HepG2 (cell line): Measurements from ENCODE around the gene ACAP1. TPM values are rescaled to one million over a fixed set of nuclear protein-coding genes. Genes with fewer than 3 reads are reported as not detected.
A peak's percentile ranks its signal among the peaks of the same experiment; 100 is the strongest.

Experiments
- PHF8 ChIP-seq: sonication (generic); formaldehyde crosslinking; IDR thresholded peaks from 2 replicates; pipeline ENCODE4 v1.5.0; 2020; ENCODE audit warnings: missing genetic modification reagents
- SALL1 ChIP-seq: sonication (generic); formaldehyde crosslinking; IDR thresholded peaks from 2 replicates; pipeline ENCODE4 v1.8.0; 2022; ENCODE audit warnings: mild to moderate bottlenecking, missing genetic modification reagents
- SOX13 ChIP-seq, 3 experiments: fragments of 450-650 bp in 1 of 3; sonication (generic) in 1 of 3; formaldehyde crosslinking in 1 of 3; IDR thresholded peaks in 2 of 3; conservative IDR thresholded peaks in 1 of 3; 2 replicates each; pipeline versions ENCODE4 v1.5.0 to v1.6.1; 2016 to 2020; ENCODE audit warnings: antibody characterized with exemption in 1 of 3, mild to moderate bottlenecking in 1 of 3, missing compliant biosample characterization in 1 of 3, missing genetic modification reagents in 1 of 3, moderate library complexity in 1 of 3
- polyA plus RNA-seq, 8 experiments: library from polyadenylated mRNA; depleted of rRNA in 3 of 8; stranded (reverse) in 7 of 8; unstranded in 1 of 8; fragments of >200 nt; fragmentation: Illumina TruSeq in 4 of 8; extraction: Trizol in 4 of 8; gene quantifications; 2 replicates each; pipeline versions ENCODE4 v1.2.1 to v1.2.3, GENCODE V29; 2011 to 2016; ENCODE audit warnings: low read depth in 4 of 8, missing spikeins in 1 of 8, mixed read lengths in 1 of 8; ENCODE audit not compliant: insufficient read depth in 1 of 8
- total RNA-seq, 5 experiments: library from RNA; depleted of rRNA; stranded (reverse); fragments of >200 nt; fragmentation: Illumina TruSeq; extraction: Trizol; gene quantifications; 2 replicates each; pipeline ENCODE4 v1.2.3, GENCODE V29; 2016; ENCODE audit warnings: low read depth in 1 of 5
- TF ChIP-seq, protein P1 (sequence below), 2 experiments: fragments of 450-650 bp in 1 of 2; sonication (generic) in 1 of 2; formaldehyde crosslinking in 1 of 2; IDR thresholded peaks; 2 replicates each; pipeline versions ENCODE4 v1.6.1 to v1.8.0; 2016 to 2022; ENCODE audit warnings: antibody characterized with exemption in 1 of 2, mild to moderate bottlenecking in 1 of 2, missing genetic modification reagents in 1 of 2
- TF ChIP-seq, protein P2 (sequence below): sonication (generic); formaldehyde crosslinking; IDR thresholded peaks from 2 replicates; pipeline ENCODE4 v1.4.0; 2020; ENCODE audit warnings: mild to moderate bottlenecking, missing genetic modification reagents, borderline replicate concordance
- TF ChIP-seq, protein P3 (sequence below): sonication (generic); formaldehyde crosslinking; IDR thresholded peaks from 2 replicates; pipeline ENCODE4 v1.9.0; 2022; ENCODE audit warnings: missing genetic modification reagents, mild to moderate bottlenecking, borderline replicate concordance
- TF ChIP-seq, protein P4 (sequence below): sonication (generic); formaldehyde crosslinking; IDR thresholded peaks from 2 replicates; pipeline ENCODE4 v1.4.0; 2020; ENCODE audit warnings: missing genetic modification reagents

Gene ACAP1
- total and polyA plus RNA-seq, 2 of the 13 experiments (the other 11 are each of a cell fraction or from before 2014, with no cell fraction given) = 1.3 to 2.5 TPM

DNA sequence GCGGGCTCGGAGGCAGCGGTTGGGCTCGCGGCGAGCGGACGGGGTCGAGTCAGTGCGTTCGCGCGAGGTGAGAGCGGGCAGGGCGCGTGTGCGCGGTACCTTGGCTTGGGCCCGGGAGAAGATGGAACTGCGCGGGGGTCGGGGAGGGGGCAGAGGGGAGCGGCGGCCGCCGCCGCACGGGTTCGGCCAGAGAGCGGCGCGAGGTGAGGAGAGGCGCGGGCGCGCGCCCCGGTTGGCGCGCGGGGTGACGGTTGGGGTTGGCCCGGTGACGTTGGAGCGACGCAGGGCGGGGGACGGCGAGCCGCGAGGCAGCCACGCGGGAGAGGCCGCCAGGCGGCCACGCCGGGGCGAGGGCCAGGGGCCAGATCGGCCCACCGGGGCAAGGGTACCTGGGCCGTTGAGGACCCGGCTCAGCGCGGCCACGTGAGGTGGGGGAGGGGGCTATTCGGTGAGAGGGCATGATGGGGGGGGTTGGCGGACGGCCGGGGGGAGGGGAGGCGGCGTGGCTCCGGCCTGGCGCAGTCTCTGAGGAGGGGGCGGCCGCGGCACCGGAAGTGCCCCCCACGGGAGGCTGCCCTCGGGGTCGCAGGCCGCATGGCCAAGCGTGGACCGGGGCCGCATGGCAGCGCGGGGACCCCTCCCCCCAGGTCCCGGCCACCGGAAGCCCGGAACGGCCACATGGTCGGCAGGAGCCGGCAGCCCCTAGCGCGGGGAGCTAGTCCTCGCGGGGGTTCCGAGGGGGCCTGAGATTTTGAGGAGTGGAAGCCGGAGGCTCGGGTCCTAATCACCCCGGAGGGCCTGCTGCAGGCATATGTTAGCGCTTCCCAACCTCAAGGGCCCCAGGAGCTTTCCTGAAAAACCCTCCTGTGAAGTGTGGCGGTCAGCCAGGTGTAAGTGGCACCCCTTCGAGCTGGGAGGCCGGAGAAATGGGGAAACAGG is 28.4 kb upstream of the ACAP1 start (continued):
- TF ChIP-seq, protein P1, sequence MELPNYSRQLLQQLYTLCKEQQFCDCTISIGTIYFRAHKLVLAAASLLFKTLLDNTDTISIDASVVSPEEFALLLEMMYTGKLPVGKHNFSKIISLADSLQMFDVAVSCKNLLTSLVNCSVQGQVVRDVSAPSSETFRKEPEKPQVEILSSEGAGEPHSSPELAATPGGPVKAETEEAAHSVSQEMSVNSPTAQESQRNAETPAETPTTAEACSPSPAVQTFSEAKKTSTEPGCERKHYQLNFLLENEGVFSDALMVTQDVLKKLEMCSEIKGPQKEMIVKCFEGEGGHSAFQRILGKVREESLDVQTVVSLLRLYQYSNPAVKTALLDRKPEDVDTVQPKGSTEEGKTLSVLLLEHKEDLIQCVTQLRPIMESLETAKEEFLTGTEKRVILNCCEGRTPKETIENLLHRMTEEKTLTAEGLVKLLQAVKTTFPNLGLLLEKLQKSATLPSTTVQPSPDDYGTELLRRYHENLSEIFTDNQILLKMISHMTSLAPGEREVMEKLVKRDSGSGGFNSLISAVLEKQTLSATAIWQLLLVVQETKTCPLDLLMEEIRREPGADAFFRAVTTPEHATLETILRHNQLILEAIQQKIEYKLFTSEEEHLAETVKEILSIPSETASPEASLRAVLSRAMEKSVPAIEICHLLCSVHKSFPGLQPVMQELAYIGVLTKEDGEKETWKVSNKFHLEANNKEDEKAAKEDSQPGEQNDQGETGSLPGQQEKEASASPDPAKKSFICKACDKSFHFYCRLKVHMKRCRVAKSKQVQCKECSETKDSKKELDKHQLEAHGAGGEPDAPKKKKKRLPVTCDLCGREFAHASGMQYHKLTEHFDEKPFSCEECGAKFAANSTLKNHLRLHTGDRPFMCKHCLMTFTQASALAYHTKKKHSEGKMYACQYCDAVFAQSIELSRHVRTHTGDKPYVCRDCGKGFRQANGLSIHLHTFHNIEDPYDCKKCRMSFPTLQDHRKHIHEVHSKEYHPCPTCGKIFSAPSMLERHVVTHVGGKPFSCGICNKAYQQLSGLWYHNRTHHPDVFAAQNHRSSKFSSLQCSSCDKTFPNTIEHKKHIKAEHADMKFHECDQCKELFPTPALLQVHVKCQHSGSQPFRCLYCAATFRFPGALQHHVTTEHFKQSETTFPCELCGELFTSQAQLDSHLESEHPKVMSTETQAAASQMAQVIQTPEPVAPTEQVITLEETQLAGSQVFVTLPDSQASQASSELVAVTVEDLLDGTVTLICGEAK (IDR thresholded peaks at IDR 0.05) = no peak
- TF ChIP-seq, protein P1 (CRISPR knock-in tag; IDR thresholded peaks at IDR 0.05) = peak; percentile 34; the same call in 1 of the 2 replicates
- 0 out of 2 replicates have a peak, but pooled peaks have one; percentile 34 for TF ChIP-seq SALL1 (CRISPR knock-in tag)
- TF ChIP-seq, protein P2, sequence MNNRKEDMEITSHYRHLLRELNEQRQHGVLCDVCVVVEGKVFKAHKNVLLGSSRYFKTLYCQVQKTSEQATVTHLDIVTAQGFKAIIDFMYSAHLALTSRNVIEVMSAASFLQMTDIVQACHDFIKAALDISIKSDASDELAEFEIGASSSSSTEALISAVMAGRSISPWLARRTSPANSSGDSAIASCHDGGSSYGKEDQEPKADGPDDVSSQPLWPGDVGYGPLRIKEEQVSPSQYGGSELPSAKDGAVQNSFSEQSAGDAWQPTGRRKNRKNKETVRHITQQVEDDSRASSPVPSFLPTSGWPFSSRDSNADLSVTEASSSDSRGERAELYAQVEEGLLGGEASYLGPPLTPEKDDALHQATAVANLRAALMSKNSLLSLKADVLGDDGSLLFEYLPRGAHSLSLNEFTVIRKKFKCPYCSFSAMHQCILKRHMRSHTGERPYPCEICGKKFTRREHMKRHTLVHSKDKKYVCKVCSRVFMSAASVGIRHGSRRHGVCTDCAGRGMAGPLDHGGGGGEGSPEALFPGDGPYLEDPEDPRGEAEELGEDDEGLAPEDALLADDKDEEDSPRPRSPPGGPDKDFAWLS (CRISPR knock-in tag) = 0 out of 2 replicates have a peak, but pooled peaks have one; percentile 55
- no peak for TF ChIP-seq SOX13 (IDR thresholded peaks at IDR 0.05)
- TF ChIP-seq SOX13 (CRISPR knock-in tag; conservative IDR thresholded peaks at IDR 0.05 in 1 of 2, IDR thresholded peaks at IDR 0.05 in 1 of 2) = 0 out of 4 replicates have a peak, but pooled peaks of 1 of the 2 experiments have one; percentile 8
- TF ChIP-seq, protein P3, sequence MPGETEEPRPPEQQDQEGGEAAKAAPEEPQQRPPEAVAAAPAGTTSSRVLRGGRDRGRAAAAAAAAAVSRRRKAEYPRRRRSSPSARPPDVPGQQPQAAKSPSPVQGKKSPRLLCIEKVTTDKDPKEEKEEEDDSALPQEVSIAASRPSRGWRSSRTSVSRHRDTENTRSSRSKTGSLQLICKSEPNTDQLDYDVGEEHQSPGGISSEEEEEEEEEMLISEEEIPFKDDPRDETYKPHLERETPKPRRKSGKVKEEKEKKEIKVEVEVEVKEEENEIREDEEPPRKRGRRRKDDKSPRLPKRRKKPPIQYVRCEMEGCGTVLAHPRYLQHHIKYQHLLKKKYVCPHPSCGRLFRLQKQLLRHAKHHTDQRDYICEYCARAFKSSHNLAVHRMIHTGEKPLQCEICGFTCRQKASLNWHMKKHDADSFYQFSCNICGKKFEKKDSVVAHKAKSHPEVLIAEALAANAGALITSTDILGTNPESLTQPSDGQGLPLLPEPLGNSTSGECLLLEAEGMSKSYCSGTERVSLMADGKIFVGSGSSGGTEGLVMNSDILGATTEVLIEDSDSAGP (CRISPR knock-in tag) = peak; percentile 12
- TF ChIP-seq, protein P4, sequence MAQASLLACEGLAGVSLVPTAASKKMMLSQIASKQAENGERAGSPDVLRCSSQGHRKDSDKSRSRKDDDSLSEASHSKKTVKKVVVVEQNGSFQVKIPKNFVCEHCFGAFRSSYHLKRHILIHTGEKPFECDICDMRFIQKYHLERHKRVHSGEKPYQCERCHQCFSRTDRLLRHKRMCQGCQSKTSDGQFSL (CRISPR knock-in tag) = 0 out of 2 replicates have a peak, but pooled peaks have one; percentile 52
- 0 out of 2 replicates have a peak, but pooled peaks have one; percentile 56 for TF ChIP-seq PHF8 (CRISPR knock-in tag)
